Stomach (tissue), 4 donors: ENCODE results near the gene SMURF1.

ENCODE experiments used
- CTCF ChIP-seq, 7 experiments: fragments of 450-650 bp in 4 of 7; fragments of 200-600 bp in 3 of 7; sonication (generic) in 3 of 7; IDR thresholded peaks; one replicate each; pipeline ENCODE4 v1.5.1; 2016 to 2019; ENCODE audit warnings: antibody characterized with exemption in 7 of 7, control low read depth in 2 of 7, mild to moderate bottlenecking in 1 of 7
- EP300 ChIP-seq: sonication (generic); formaldehyde crosslinking; IDR thresholded peaks from one replicate; pipeline ENCODE4 v1.6.1; 2017; ENCODE audit warnings: antibody characterized with exemption
- POLR2A ChIP-seq, 4 donors: fragments of 450-650 bp; IDR thresholded peaks; one replicate each; pipeline ENCODE4 v1.6.1; 2016; ENCODE audit warnings: antibody characterized with exemption in 4 of 4, control low read depth in 2 of 4, mild to moderate bottlenecking in 1 of 4, moderate library complexity in 1 of 4
- POLR2AphosphoS5 ChIP-seq, 3 donors: sonication (generic); formaldehyde crosslinking; IDR thresholded peaks; one replicate each; pipeline ENCODE4 v1.6.1; 2016; ENCODE audit warnings: antibody characterized with exemption in 3 of 3

GRCh38 chr7:99105756-99106155 is 38.2 kb downstream of the SMURF1 start:
- TF ChIP-seq CTCF (IDR thresholded peaks at IDR 0.05), result no peak
- no peak for TF ChIP-seq EP300
- no peak for TF ChIP-seq POLR2A (IDR thresholded peaks at IDR 0.05)
- TF ChIP-seq POLR2AphosphoS5 (IDR thresholded peaks at IDR 0.05), result no peak
